GM19025 (cell line): ENCODE measurements around the gene USO1.
"Not testable (repeated sequence)": the region's sequence is repeated elsewhere in the genome, so short reads cannot be mapped to it uniquely, and the experiment has no call there.

Source experiments
- ATAC-seq: cut with Tn5 transposase; IDR thresholded peaks from one replicate; pipeline ENCODE4 v1.9.1; 2021; ENCODE audit warnings: mild to moderate bottlenecking, low read depth, moderate library complexity; ENCODE audit not compliant: unreplicated experiment

The USO1 gene

DNA sequence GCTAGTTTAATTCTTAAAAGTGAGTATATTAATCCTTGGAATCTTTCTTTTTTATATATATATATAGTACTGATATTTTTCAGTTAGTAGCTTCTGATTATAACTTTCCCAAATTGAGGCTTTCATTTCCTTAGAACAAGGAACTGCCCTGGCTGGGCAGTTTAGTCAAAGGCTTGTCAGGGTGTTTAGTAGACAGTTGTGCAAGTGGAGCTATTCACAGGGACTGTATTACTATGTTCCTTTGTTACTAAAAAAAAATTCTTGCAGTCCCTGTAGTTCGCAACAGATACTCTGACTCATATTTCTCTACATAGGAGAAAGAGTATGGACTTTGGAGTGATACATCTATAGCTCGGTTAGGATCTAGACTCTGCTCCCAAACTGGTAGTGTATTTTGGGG lies 20.8 kb downstream of the USO1 start:
- ATAC-seq, result no peak

DNA sequence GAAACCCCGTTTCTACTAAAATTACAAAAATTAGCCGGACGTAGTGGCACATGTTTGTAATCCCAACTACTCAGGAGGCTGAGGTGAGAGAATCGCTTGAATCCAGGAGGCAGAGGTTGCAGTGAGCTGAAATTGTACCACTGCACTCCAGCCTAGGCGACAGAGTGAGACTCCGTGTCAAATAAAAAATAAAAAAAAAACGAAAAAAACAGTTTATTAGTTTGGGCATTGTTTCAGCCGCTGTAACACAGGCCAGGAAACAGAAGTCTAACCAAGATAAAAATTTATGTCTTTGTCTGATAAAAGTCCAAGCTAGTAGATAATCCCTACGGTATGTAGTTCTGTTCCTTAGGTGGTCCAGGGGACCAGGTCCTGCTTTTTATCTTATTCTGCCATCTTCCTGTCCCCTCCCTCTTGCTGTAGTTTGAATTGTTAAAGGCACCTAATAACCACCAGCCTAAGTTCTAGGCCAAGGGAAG lies 21.4 kb downstream of the USO1 start:
- ATAC-seq, result no peak

DNA sequence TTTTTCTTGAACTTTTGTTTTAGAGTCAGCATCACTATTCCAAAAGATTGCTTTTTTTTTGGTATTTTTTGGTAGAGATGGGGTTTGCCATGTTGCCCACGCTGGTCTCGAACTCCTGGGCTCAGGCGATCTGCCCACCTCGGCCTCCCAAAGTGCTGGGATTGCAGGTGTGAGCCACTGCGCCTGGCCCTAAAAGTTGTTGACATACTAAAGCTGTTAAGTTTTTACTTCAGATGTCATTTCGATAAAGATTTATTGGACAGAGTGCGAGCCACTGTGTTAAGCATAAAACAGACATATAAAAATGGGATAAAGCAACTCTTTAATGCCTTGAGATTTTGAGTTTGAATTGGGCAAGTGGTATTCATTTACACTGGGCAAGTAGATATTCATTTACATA lies 28.3 kb downstream of the USO1 start:
- no peak for ATAC-seq

DNA sequence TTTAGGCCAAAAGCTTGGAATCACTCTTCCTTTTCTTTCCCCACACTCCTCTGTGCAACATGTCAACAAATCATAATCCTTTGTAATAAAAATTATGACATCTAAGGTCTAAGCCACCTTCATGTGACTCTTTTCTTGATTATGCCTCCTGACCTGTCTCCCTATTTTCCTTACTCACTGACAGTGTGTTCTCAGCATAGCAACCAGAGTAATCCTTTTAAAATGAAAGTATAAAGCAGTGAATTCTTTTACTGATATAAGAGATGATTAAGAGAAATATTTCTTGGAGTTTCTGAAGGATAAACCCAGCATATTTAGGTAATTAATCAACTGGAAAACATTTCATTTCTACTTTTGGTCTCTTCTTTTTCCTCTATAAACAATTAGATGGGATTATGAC lies 44.7 kb downstream of the USO1 start:
- ATAC-seq, result no peak

DNA sequence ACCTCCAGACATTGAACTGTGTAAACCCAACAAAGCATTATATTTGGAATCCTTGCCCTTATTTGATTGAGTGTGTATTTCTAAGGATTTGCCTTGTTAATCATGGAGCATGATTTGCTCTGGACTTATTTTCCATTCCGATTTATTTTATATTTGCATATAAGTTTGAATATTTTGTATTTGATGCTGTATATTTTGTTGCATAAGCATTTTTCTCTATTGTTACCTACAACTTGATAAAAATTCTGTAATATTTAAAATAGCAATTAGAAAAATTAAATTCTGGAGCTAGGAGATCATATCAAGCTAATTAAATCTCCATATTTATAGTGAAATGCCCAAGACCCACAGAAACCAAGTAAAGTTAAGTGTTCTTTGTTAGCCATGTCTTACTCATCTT lies 47.2 kb downstream of the USO1 start:
- no peak for ATAC-seq

DNA sequence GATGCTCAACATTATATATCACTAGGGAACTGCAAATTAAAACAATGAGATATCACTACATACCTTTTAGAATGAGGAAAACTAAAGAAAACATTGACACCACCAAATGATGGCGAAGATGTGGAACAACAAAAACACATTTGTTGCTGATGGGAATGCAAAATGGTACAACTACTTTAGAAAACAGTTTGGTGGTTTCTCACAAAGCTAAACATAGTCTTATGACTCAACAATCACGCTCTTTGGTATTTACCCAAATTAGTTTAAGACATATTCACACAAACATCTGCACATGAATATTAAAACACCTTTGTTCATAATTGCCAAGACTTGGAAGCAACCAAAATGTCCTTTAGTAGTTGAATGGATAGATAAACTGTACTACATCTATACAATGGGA lies 53.2 kb downstream of the USO1 start:
- no peak for ATAC-seq

DNA sequence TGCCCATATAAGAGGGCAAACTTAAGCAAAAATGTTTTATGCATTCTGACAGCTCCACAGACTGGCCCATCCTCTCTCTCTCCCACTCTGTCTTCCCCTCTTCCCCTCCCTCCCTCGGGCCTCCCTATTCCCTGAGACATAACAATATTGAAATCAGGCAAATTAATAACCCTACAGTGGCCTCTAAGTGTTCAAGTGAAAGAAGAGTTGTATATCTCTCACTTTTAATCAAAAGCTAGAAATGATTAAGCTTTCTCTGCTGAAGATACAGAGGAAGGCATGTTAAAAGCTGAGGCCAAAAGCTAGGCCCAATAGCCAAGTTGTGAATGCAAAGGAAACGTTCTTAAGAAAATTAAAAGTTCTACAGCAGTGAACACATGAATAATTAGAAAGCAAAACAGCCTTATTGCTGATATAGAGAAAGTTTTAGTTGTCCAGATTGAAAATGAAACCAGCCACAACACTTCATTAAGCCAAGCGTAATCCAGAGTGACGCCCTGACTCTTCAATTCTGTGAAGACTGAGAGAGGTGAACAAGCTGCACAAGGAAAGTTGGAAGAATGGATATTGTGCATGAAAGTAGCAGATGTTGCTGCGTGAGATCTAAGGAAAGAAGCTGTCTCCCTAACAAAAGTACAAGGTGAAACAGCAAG lies 54.9 kb downstream of the USO1 start:
- no peak for ATAC-seq

DNA sequence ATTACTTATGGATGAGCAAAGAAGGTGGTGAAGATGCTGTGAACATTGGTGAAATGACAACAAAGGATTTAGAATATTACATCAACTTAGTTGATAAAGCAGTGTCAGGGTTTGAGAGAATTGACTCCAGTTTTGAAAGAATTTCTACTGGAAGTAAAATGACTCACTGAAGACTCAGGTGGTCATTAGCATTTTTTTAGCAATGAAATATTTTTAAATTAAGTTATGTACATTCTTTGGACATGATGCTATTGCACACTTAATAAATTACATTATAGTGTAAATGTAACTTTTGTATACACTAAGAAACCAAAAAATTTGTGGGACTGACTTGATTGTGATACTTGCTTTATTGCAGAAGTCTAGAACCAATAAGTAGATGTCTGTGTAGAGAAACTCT lies 56.9 kb downstream of the USO1 start:
- ATAC-seq, result no peak

DNA sequence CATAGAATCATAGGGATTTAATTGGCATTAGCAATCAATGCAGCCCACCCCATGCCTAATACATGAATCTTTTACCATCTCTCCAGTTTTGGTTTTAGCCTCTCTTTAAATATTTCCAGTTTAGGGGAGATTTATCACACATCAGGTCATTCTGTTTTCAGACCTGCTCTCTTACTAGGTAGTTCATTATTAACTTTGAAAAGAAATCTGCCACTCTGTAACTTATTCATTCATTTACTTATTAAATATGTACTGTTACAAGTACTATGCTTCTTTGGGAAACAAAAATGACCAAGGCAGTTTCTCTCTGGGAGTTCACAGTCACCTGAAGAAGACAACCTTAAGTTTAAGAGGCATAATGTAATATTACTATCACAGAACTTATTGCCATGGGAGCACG lies 62.1 kb downstream of the USO1 start:
- peak; percentile 64 for ATAC-seq

DNA sequence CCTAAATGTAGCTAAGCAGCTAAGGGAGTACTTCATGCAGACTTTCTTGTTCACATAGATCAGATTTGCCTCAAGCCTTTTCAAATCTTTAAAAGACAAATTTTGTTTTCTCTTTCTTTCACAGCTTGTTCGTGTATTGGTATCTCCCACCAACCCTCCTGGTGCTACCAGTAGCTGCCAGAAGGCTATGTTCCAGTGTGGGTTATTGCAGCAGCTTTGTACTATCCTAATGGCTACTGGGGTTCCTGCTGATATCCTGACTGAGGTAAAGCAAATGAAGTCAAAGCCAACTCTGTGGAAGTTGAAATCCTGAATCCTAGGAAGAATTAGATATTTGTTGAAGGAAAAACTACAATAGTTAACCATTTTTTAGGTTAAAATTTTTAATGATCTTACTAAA lies 62.6 kb downstream of the USO1 start:
- peak; percentile 13 for ATAC-seq

DNA sequence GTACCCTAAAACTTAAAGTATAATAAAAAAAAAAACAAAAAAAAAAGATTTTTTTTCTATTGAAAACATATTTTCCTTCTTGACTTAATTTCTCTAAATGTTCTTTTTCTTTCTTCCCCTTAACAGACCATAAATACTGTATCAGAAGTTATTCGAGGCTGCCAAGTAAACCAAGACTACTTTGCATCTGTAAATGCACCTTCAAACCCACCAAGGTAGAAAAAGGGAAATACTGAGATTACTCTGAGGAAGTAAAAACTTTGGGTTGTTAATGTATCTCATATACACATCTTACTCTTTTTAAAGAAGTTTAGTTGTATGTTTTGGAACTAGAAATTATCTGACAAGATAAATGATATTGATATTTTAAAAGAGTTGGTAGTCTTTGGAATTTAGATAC lies 65.6 kb downstream of the USO1 start:
- ATAC-seq, result no peak

DNA sequence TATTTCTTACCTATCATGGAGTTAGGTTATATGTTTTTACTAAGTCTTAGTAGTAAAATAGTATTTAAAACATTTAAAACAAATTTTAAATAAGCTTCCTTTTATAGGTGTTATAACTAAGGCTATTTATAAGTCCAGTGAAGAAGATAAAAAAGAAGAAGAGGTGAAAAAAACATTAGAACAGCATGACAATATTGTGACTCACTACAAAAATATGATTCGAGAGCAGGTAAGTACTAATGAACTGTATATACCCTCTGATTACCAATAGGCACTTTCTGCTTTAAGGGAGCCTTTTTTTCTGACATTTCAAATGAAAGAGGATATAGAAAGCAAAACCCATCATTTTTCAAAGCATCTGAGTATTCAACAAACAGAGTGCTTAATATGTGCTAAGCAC lies 76.6 kb downstream of the USO1 start:
- ATAC-seq, result no peak

DNA sequence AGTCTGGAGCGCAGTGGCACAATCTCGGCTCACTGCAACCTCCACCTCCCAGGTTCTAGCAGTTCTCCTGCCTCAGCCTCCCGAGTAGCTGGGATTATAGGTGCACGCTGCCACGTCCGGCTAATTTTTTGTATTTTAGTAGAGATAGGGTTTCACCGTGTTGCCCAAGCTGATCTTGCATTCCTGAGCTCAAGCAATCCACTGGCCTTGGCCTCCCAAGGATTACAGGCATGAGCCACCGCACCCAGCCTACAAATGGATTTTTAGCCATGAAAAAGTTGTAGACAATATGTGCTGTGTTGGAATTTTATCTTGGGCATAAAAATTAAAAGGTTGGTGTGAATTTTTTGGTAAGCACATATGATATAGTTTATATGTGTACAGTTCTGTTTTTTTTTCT lies 81.7 kb downstream of the USO1 start:
- not testable (repeated sequence) for ATAC-seq

DNA sequence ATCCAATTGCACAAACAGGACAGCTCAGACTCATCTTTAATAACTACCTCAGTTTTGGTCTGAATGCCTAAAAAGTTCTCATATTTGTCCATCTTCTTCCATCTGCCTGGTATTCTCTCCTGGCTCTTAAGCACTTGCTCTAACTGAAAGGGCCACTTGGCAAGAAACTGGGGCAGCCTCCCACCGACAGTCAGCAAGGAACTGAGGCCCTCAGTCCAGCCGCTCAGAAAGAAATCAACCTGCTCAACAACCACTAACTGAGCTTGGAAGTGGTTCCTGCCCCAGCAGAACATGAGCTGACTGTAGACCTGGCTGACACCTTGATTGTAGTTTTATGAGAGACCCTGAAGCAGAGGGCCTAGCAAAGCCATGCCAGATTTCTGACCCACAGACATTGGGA lies 93.5 kb downstream of the USO1 start:
- no peak for ATAC-seq

DNA sequence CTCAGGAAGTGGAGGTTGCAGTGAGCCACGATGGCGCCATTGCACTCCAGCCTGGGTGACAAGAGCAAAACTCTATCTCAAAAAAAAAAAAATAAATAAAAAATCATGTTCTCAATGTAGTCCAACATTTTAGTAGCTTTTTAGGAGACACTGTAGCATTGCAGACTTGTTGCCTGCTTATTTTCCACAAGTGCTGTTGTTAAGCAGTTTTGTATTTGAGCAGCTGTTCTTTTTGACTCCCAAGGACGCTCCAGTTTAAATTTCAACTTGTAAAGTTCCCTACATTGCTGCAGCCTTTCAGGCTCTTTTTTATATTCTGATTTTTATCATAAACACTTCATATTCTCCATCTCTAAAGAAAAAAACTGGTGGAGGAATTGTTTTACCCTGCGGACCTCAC lies 94.7 kb downstream of the USO1 start:
- ATAC-seq, result no peak

DNA sequence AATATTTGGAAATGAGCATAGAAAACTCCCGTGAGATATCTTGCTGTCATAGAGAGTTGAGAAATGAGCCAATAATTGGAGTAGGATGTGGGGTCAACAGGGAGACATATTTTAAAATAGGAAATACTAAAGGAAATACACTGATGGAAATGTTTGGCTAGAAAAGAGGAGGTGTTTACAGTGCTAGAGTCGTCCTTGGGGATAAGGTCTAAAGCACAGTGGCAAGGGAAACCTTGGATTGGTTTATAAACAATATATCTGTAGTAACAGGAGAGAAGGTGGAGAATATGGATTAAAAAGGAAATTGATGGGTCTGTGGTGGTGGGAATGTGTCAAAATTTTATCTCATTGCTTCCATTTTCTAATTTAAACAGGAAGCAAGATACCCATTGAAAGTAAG lies 95.8 kb downstream of the USO1 start:
- ATAC-seq, result no peak

DNA sequence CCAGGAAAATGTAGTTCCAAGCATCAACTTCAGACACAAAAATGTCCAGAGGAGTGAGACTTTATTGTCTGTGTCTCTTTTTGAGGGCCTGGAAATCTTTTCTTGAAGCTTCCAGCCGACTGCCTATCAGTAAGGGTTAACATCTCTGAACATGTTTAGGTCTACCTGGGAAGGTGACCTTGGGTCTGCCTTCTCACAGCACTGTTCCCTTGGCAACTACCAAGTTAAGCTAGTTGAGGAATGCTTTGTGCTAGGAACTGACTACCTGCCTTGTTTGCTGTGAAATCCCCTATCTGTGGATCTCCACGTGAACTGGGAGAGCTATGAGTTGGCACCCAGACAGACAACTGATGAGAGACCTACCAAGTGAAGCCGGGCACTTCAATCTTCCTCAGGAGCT lies 96.3 kb downstream of the USO1 start:
- ATAC-seq, result no peak

DNA sequence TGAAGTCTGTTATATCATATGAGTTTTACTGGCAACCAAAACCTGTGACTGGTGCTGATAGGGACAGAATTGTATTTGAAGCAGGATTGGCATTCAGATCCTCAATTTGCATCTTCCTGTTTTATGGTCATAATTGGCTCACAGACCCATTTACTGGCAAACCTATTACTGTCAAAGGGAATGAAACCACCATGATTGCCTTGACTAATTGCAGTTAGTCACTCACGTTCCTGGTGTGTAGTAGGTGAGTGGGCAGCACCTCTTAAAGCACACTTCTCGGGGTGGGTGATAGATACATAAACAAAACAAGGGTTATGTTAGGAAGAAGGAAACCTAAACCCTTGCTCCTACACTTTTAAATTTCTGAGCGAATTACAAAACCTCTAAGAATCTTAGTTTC lies 96.8 kb downstream of the USO1 start:
- no peak for ATAC-seq

DNA sequence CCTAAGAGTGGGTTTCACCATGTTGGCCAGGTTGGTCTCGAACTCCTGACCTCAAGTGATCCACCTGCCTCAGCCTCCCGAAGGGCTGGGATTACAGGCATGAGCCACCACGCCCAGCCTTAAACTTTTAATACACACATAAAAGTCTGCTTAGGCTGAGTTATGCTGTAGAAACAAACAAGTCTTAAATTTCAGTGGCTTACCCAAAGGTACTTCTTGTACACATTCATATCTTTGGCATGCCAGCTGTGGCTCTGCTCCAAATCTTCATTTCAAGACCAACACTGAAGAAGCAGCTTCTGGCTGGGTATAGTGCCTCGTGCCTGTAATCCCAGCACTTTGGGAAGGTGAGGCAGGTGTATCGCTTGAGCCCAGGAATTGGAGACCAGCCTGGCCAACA lies 97.6 kb downstream of the USO1 start:
- ATAC-seq, result no peak

DNA sequence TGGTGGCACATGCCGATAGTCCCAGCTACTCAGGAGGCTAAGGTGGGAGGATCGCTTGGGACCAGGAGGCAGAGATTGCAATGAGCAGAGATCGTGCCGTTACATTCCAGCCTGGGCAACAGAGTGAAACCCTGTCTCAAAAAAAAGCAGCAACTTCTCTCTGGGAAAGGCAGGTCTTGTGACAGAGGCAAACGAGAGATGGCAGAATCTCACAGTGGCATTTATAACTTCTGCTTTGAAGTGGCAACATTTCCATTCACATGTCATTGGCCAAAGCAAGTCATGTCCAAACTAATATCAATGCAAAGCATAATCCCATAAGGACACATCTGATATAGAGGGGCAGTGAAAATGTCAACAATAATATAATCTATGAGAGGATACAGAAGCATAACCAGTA lies 98.0 kb downstream of the USO1 start:
- ATAC-seq, result no peak

DNA sequence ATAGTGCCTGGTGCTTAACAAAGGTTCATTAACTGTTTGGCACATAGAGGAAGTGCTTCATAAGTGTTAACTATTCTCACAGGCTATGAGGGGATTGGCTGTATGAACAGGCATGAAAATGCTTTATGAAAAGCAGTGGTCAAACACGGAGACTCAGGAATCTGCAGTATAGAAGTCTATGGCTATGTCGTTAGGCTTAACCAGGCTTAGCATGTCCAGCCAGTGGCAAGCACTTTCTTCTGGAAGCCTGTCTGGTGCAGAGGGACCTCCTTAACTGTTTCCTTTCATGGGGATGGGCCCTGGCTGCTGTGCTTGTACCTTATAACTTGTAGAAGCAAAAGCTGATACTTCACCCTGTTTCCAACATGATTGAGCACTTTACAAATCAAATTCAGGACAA lies 99.4 kb downstream of the USO1 start:
- no peak for ATAC-seq

DNA sequence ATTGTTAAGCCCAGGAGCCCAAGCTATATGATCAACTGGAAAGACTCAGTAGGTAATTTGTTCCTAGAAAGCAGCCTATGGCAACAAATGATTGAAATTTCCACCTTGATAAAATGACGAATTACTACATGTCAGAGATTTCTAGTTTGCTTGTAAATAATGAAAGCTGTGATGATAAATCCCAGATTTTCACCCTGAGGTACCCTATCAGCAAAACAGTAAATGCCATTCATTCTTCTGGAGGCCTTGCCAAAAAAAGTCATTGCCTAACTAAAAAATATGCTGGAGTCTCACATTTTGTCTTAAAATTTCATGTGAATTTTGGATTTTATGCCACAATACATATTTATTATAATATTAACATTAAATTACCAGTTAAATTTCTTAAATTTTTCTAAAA lies 106.5 kb downstream of the USO1 start:
- ATAC-seq, result no peak

DNA sequence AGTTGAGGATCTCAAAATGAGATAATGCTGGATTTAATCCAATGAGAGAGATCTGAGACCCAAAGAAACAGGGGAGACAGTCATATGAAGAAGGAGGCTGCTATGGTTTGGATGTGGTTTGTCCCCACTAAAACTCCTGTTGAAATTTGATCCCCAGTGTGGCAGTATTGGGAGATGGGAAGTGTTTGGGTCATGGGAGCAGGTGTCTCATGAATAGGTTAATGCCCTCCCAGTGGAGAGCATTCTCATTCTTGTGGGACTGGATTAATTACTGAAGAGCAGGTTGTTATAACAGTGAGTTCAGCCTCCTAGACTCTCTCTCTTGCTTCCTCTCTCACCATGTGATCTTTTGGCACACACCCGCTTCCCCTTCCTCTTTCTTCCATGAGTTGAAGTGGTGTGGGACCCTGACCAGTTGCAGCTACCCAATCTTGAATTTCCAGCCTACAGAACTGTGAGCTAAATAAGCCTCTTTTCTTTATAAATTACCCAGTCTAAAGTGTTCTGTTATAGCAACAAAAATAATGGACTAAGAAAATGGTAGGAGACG lies 107.6 kb downstream of the USO1 start:
- no peak for ATAC-seq
